K562 (cell line): ENCODE measurements around the gene RTL10. TPM values are rescaled to one million over a fixed set of nuclear protein-coding genes. Genes with fewer than 3 reads are reported as not detected.
A peak's percentile ranks its signal among the peaks of the same experiment; 100 is the strongest.

Experiments
- ARID1B ChIP-seq: fragments of 450-650 bp; IDR thresholded peaks from 2 replicates; pipeline ENCODE4 v1.6.1; 2016; ENCODE audit warnings: antibody characterized with exemption, mild to moderate bottlenecking, inconsistent platforms
- CREM ChIP-seq: IDR thresholded peaks from 2 replicates; pipeline ENCODE4 v1.6.1; 2014; ENCODE audit warnings: antibody characterized with exemption, low read depth
- FOXP1 ChIP-seq: sonication (generic); formaldehyde crosslinking; IDR thresholded peaks from 2 replicates; pipeline ENCODE4 v1.8.0; 2022; ENCODE audit warnings: mild to moderate bottlenecking, missing genetic modification reagents
- JUN ChIP-seq, 2 experiments: sonication (generic) in 1 of 2; formaldehyde crosslinking in 1 of 2; IDR thresholded peaks; 2 replicates each; pipeline versions ENCODE4 v1.6.1 to v1.8.0; 2012 to 2022; ENCODE audit warnings: borderline replicate concordance in 2 of 2, mild to moderate bottlenecking in 2 of 2, improper control_type of control experiment in 1 of 2, low read depth in 1 of 2, low read length in 1 of 2, missing genetic modification reagents in 1 of 2
- KAT2B ChIP-seq: IDR thresholded peaks from one replicate; pipeline ENCODE4 v1.6.1; 2012; ENCODE audit warnings: low read depth, mild to moderate bottlenecking, control low read depth, inconsistent platforms, low read length, moderate library complexity
- KDM5B ChIP-seq: fragments of 200-600 bp; sonication (generic); IDR thresholded peaks from 2 replicates; pipeline ENCODE4 v1.6.1; 2012; ENCODE audit warnings: low read depth, mild to moderate bottlenecking, moderate library complexity, low read length, control low read depth, inconsistent platforms; ENCODE audit not compliant: insufficient replicate concordance
- PHTF2 ChIP-seq: fragments of 250-450 bp; sonication (Bioruptor Pico); IDR thresholded peaks from 2 replicates; pipeline ENCODE4 v1.5.0; 2021; ENCODE audit warnings: mild to moderate bottlenecking
- TAF1 ChIP-seq: IDR thresholded peaks from 2 replicates; pipeline ENCODE4 v1.6.1; 2011; ENCODE audit warnings: mild to moderate bottlenecking, low read length, moderate library complexity; ENCODE audit not compliant: insufficient read depth, control insufficient read depth, severe bottlenecking; ENCODE audit errors: extremely low read depth
- ZNF12 ChIP-seq: sonication (generic); formaldehyde crosslinking; IDR thresholded peaks from 2 replicates; pipeline ENCODE4 v1.4.0; 2020; ENCODE audit warnings: mild to moderate bottlenecking, missing genetic modification reagents
- ZNF561 ChIP-seq: fragments of 450-650 bp; formaldehyde crosslinking; conservative IDR thresholded peaks from 2 replicates; pipeline ENCODE4 v1.4.0; 2020; ENCODE audit warnings: mild to moderate bottlenecking, moderate library complexity
- ZZZ3 ChIP-seq: fragments of 450-650 bp; IDR thresholded peaks from 2 replicates; pipeline ENCODE4 v1.6.1; 2016; ENCODE audit warnings: antibody characterized with exemption, mild to moderate bottlenecking, moderate library complexity
- polyA plus RNA-seq, 8 experiments: library from polyadenylated mRNA; depleted of rRNA in 4 of 8; stranded (reverse) in 5 of 8; unstranded in 3 of 8; fragments of >200 nt; fragmentation: Nextera tagmentation in 2 of 8; fragmentation: Illumina TruSeq in 1 of 8; extraction: Ambion mirVana in 2 of 8; extraction: Trizol in 1 of 8; gene quantifications; 2 replicates each; pipeline versions ENCODE4 v1.2.1 to v1.2.3, GENCODE V29; 2011 to 2014; ENCODE audit warnings: inconsistent platforms in 1 of 8, missing spikeins in 1 of 8
- total RNA-seq, 7 experiments: library from RNA; depleted of rRNA in 6 of 7; stranded (reverse); fragments of >200 nt in 6 of 7; fragmentation: Illumina TruSeq in 2 of 7; extraction: Trizol in 2 of 7; gene quantifications; 2 replicates each; pipeline versions ENCODE4 v1.2.1 to v1.2.3, GENCODE V29; 2011 to 2021; ENCODE audit warnings: low replicate concordance in 1 of 7
- TF ChIP-seq, protein P1 (sequence below), 2 experiments: fragments of 450-650 bp; formaldehyde crosslinking in 1 of 2; IDR thresholded peaks; 2 replicates each; pipeline versions ENCODE4 v1.4.0 to v1.6.1; 2014 to 2020; ENCODE audit warnings: mild to moderate bottlenecking in 2 of 2, borderline replicate concordance in 1 of 2, low read depth in 1 of 2
- TF ChIP-seq, protein P2 (sequence below): fragments of 450-650 bp; IDR thresholded peaks from 2 replicates; pipeline ENCODE4 v1.7.0; 2016; ENCODE audit warnings: borderline replicate concordance
- TF ChIP-seq, protein P3 (sequence below): IDR thresholded peaks from 2 replicates; pipeline ENCODE4 v1.6.1; 2011; ENCODE audit warnings: borderline replicate concordance, low read depth, mild to moderate bottlenecking, moderate library complexity, low read length; ENCODE audit not compliant: insufficient read depth, poor library complexity, severe bottlenecking

RTL10 gene
- total and polyA plus RNA-seq, 9 of the 15 experiments (the other 6 are each of a cell fraction or from before 2014, with no cell fraction given), result 19.8 to 75.5 (median 32.5) TPM

DNA sequence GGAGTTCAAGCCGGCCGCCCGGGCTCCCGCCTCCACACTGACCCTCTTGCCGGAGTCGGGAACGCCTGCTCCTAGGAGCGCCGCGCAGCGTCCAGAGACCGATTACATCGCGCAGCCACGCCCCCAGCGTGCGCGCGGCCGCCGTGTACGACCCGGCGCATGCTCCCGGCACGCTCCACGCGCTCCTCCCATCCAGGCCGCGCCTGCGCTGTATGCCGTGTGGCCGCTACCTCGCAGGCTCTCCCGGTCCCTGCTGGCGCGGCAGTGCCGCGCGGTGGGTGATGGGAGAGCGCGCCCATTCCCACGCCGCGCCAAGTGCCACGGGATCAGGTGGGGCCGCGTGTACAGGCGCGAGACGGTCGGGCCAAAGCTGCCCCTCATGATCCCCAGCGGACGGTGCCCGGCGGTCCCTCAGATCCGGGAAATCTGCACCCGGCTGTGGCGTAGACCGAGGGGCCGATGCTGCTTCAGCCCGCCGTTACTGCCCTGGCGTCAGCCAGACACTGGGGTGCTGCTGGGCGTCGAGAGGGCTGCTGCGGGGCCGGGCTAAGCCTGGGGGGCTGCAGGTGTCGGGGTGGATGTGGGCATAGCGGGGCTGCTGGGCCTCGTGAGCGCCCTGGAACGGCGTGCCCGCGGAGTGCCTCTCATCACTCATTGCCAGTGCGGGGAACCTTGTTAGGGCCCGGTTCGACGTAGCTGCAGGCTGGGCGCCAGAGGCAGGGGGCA lies at the start of gene RTL10, which contains the start of gene GNB1L (continued):
- TF ChIP-seq ARID1B, result no peak
- TF ChIP-seq ZNF12 (CRISPR knock-in tag), result no peak
- TF ChIP-seq, protein P1, sequence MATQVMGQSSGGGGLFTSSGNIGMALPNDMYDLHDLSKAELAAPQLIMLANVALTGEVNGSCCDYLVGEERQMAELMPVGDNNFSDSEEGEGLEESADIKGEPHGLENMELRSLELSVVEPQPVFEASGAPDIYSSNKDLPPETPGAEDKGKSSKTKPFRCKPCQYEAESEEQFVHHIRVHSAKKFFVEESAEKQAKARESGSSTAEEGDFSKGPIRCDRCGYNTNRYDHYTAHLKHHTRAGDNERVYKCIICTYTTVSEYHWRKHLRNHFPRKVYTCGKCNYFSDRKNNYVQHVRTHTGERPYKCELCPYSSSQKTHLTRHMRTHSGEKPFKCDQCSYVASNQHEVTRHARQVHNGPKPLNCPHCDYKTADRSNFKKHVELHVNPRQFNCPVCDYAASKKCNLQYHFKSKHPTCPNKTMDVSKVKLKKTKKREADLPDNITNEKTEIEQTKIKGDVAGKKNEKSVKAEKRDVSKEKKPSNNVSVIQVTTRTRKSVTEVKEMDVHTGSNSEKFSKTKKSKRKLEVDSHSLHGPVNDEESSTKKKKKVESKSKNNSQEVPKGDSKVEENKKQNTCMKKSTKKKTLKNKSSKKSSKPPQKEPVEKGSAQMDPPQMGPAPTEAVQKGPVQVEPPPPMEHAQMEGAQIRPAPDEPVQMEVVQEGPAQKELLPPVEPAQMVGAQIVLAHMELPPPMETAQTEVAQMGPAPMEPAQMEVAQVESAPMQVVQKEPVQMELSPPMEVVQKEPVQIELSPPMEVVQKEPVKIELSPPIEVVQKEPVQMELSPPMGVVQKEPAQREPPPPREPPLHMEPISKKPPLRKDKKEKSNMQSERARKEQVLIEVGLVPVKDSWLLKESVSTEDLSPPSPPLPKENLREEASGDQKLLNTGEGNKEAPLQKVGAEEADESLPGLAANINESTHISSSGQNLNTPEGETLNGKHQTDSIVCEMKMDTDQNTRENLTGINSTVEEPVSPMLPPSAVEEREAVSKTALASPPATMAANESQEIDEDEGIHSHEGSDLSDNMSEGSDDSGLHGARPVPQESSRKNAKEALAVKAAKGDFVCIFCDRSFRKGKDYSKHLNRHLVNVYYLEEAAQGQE (IDR thresholded peaks at IDR 0.05; ENCODE audit: borderline replicate concordance), result no peak
- TF ChIP-seq, protein P1 (CRISPR knock-in tag; IDR thresholded peaks at IDR 0.05; ENCODE audit: low read depth), result peak; percentile 87
- TF ChIP-seq PHTF2 (CRISPR knock-in tag), result no peak
- no peak for TF ChIP-seq FOXP1
- peak; percentile 54 for TF ChIP-seq KAT2B
- peak; percentile 90 for TF ChIP-seq JUN (IDR thresholded peaks at IDR 0.05; ENCODE audit: borderline replicate concordance, low read depth, low read length)
- TF ChIP-seq JUN (CRISPR knock-in tag; IDR thresholded peaks at IDR 0.05; ENCODE audit: borderline replicate concordance), result no peak
- no peak for TF ChIP-seq TAF1
- no peak for TF ChIP-seq ZZZ3
- TF ChIP-seq KDM5B, result peak; percentile 99
- TF ChIP-seq, protein P2, sequence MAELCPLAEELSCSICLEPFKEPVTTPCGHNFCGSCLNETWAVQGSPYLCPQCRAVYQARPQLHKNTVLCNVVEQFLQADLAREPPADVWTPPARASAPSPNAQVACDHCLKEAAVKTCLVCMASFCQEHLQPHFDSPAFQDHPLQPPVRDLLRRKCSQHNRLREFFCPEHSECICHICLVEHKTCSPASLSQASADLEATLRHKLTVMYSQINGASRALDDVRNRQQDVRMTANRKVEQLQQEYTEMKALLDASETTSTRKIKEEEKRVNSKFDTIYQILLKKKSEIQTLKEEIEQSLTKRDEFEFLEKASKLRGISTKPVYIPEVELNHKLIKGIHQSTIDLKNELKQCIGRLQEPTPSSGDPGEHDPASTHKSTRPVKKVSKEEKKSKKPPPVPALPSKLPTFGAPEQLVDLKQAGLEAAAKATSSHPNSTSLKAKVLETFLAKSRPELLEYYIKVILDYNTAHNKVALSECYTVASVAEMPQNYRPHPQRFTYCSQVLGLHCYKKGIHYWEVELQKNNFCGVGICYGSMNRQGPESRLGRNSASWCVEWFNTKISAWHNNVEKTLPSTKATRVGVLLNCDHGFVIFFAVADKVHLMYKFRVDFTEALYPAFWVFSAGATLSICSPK, result no peak
- TF ChIP-seq CREM, result no peak
- TF ChIP-seq, protein P3, sequence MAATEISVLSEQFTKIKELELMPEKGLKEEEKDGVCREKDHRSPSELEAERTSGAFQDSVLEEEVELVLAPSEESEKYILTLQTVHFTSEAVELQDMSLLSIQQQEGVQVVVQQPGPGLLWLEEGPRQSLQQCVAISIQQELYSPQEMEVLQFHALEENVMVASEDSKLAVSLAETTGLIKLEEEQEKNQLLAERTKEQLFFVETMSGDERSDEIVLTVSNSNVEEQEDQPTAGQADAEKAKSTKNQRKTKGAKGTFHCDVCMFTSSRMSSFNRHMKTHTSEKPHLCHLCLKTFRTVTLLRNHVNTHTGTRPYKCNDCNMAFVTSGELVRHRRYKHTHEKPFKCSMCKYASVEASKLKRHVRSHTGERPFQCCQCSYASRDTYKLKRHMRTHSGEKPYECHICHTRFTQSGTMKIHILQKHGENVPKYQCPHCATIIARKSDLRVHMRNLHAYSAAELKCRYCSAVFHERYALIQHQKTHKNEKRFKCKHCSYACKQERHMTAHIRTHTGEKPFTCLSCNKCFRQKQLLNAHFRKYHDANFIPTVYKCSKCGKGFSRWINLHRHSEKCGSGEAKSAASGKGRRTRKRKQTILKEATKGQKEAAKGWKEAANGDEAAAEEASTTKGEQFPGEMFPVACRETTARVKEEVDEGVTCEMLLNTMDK, result no peak
- 0 out of 2 replicates have a peak, but pooled peaks have one; percentile 8 for TF ChIP-seq ZNF561 (CRISPR knock-in tag)
